Fibroblast of pulmonary artery (primary cell): ENCODE measurements around the gene DPYD.

Experiments used
- DNase-seq: peaks from one replicate; pipeline ENCODE4 v3.0.0-alpha.2; 2010; ENCODE audit warnings: low read depth
- H3K4me3 ChIP-seq: replicated peaks from 2 replicates; pipeline ENCODE4 v1.5.1; 2011; ENCODE audit warnings: low read depth, mild to moderate bottlenecking, control low read depth, low read length, moderate library complexity
- TF ChIP-seq, protein P1 (sequence below): IDR thresholded peaks from 2 replicates; pipeline ENCODE4 v1.5.1; 2011; ENCODE audit warnings: mild to moderate bottlenecking, control low read depth, low read length, inconsistent platforms; ENCODE audit errors: missing control alignments

DPYD gene

DNA sequence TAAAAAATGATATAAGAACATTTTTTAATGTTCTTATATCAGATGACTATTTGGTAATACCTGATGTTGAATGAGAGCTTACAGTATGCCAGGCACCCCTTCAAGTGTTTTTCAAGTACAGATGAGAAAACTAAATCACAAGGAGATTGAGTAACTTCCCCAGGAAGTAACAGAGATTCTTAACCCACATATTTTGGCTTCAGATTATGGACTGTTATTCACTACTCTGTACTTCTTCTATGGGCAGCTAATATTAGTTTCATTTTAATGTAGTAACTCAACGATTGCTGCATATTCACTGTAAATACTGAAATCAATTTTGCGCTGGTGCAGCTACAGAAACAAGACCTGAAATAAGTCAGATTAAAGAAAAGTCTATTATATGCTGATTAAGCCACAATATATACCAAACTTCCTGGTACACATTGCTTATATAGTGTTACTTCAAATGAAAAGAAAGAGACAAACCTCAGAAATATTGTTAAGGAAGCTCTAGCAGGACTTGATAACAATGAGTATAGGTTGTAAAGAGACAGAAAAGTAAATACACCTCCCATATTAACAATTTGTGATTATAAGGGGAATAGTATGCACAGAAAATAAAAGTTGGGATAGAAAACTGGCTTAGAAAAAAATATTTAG, 19.7 kb downstream of the DPYD start:
- peak overlapping the region; percentile 48 for H3K4me3 ChIP-seq
- DNase-seq, result peak; percentile 87
- TF ChIP-seq, protein P1, sequence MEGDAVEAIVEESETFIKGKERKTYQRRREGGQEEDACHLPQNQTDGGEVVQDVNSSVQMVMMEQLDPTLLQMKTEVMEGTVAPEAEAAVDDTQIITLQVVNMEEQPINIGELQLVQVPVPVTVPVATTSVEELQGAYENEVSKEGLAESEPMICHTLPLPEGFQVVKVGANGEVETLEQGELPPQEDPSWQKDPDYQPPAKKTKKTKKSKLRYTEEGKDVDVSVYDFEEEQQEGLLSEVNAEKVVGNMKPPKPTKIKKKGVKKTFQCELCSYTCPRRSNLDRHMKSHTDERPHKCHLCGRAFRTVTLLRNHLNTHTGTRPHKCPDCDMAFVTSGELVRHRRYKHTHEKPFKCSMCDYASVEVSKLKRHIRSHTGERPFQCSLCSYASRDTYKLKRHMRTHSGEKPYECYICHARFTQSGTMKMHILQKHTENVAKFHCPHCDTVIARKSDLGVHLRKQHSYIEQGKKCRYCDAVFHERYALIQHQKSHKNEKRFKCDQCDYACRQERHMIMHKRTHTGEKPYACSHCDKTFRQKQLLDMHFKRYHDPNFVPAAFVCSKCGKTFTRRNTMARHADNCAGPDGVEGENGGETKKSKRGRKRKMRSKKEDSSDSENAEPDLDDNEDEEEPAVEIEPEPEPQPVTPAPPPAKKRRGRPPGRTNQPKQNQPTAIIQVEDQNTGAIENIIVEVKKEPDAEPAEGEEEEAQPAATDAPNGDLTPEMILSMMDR, result no peak

DNA sequence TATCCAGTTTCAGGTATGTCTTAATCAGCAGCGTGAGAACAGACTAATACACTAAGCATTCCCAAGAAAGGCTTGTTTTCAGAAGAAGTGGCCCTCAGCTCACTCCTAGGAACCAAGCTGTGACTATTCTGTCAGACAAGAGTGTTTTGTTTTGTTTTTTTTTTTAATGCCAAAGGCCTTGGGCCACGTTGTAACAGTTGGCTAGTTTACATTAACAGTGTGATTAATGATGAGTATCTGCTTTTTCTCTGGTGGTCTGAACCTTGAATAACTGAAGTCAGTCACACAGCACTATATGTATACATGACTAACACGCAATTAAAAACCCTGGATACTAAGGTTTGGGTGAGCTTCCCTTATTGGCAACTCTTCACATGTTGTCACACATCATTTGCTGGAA, 21.9 kb downstream of the DPYD start:
- TF ChIP-seq, protein P1, result no peak
- no peak for DNase-seq
- no peak overlapping the region for H3K4me3 ChIP-seq

DNA sequence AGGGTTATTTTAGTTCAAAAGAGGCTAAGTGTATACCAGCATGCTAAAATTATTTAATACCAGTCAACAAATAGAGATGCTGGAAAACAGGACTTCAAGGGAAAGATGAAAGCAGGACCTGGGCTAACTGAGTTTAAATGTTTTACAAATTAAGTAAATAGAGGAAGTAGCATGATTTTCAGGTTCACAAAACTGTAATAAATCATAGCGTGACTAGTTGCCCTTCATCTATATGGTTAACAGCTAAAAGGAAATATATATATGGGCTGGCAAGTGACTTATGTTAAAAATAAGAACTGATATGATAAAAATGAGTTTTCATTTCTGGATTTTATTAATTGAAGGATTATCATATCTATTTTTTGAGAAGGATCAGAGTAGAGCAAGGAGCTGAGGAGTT, 25.6 kb downstream of the DPYD start:
- TF ChIP-seq, protein P1, result no peak
- H3K4me3 ChIP-seq, result no peak overlapping the region
- no peak for DNase-seq

DNA sequence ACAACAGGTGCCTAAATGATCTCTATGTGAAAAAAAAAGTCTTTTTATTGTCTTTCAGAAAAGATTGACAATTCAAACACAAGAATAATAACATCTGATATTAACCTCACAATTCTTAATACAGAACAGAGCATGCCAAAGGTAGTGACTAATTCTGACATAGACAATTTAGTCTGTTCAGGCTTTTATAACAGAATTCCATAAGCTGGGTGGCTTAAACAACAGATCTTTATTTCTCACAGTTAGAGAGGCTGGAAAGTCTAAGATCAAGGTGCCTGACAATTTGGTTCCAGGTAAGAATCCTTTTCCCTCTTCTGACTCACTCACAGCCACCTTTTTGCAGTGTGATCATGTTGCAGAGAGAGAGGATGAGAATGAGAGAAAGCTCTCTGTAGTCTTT, 27.0 kb downstream of the DPYD start:
- H3K4me3 ChIP-seq, result no peak overlapping the region
- DNase-seq, result no peak
- TF ChIP-seq, protein P1, result no peak

DNA sequence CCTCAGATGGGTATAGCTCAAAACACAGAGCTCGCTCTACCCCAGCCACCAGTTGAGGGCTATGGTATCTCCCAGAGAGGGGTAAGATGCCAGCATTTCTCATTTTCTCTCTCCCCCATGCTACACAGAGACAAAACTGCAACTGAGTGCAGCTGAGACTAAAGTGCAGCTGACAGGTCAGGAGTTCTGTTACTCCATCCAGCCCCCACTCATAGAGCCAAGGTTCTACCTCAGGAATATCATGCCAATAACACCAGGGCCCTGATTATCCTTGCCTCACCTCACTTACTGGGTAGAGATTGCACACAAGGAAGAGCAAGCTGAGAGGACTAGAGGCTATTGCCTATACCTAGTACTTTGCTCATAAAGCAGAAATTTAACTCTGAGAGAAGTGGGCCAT, 34.6 kb downstream of the DPYD start:
- TF ChIP-seq, protein P1, result no peak

DNA sequence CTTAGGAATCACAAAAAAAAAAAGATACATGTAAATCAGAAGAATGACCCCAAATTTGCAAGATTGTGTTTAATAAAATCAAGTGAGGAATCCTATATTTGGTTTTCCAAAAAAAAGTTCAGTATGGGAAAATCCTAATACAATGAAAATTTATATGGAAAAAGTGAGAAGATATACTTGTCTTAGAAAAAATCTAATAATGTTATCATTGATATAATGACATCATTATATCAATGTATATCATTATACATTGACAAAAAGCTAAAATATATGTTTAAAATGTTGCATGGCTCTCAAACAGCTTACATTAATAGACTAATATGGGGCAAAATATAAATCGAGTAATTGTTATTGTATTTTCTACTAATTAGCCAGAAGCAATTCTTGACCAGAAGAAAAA, 37.0 kb downstream of the DPYD start:
- H3K4me3 ChIP-seq, result no peak overlapping the region
- DNase-seq, result no peak
- TF ChIP-seq, protein P1, result no peak

More for the DNA sequence above, 34.6 kb downstream of the DPYD start:
- H3K4me3 ChIP-seq, result no peak overlapping the region
- no peak for DNase-seq

DNA sequence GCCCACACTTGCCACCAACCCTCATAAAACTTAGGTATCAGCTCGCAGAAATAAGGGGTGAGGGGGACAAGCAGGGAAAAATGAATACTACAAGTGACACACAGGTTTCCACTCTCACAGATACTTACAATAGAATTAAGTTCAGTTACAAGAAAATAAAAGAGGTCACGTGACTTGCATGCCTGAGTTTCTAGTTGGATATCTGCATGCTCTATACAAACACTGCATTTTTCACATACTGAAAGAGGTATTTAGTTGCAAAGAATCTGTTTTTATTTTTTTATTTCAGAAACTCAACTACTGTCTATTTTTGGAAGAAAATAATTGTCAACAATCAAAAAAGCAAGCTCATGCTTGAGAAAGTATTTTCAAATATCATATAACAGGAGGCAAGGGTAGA, 43.5 kb downstream of the DPYD start:
- no peak overlapping the region for H3K4me3 ChIP-seq
- TF ChIP-seq, protein P1, result no peak
- DNase-seq, result no peak
